Measurements from ENCODE around the gene GMDS. TPM values are rescaled to one million over a fixed set of nuclear protein-coding genes. Genes with fewer than 3 reads are reported as not detected.
A peak's percentile ranks its signal among the peaks of the same experiment; 100 is the strongest.

The GMDS gene
- total and polyA plus RNA-seq, 2 of the 4 experiments (the other 2 are of a cell fraction): 7.3 to 21.9 TPM

DNA sequence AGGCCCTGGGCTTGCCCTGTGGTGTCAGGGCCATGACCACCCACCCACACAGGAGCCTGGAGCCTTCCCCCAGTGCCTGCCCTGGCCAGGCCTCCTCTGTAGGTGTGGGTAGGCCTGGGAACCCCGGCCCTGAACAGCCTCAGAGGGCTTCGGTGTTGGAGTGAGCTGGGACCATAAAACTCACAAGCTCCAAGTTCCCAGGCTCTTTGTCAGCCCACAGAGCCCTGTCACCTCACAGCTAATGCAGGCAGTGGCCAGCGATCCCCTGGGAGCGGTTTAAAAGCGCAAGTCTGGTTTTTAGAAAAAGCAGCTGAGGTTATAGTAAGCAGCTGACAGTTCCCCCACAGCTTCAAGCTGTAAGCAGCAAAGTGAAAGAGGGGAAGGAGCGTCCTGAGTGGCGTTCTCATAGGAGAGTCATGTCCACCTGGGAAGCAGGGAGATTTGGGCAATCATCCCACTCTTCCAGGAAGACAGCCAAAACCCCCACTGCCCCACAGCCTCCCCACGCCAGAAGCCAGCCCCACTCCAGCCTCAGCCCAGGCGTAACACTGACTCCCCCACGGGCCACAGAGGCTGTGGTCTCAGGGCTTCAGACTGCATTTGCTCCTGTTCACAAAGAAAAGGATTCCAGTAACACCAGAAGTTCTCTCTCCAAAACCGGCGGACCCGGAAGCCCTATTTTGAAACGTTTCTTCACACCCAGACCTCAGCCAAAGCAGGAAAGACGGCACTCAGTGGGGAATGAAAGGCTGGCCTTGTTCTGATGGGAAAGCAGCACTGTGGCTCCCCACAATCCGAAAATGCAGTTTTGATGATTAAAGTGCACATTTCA is 670.0 kb downstream of the GMDS start:
- H2AK9ac ChIP-seq (replicated peaks; ENCODE audit: low read depth, low read length, poor library complexity): no peak overlapping the region
- H4K20me1 ChIP-seq (ENCODE audit: insufficient read depth, low read length): no peaks in the 10 kb centered on the region
- ChIA-PET POLR2A (ENCODE audit: unreplicated experiment) (no interaction called here), CTCF (no interaction called here)
- H4K5ac ChIP-seq (ENCODE audit: low read depth, low read length): no peak overlapping the region; the same call in 1 of the 2 replicates
- peak overlapping the region; percentile 82 for H2AFZ ChIP-seq (replicated peaks; ENCODE audit: low read length, poor library complexity)
- no peak overlapping the region for H3K14ac ChIP-seq (replicated peaks; ENCODE audit: low read depth, low read length)
- H3K27me3 ChIP-seq (ENCODE audit: control insufficient read depth, insufficient read depth, low read length): no peaks in the 10 kb centered on the region; the same call in 1 of the 2 replicates
- no peak overlapping the region for H2BK5ac ChIP-seq (ENCODE audit: low read depth, low read length, poor library complexity, severe bottlenecking)
- H3K36me3 ChIP-seq (ENCODE audit: control insufficient read depth, insufficient read depth, low read length): no peaks in the 10 kb centered on the region
- WGBS, 2 experiments (ENCODE audit: extremely low coverage in 2 of 2, insufficient read length in 1 of 2): 33% methylated on average over 1 of the region's 16 CpGs; no CpG with 5 or more reads in 1 of the 2 experiments
- no peaks in the 10 kb centered on the region for H3K79me1 ChIP-seq (ENCODE audit: low read depth in 1 of 2, low read length in 2 of 2)
- intact Hi-C loops (cut with micrococcal nuclease) (no loop called here), dilution Hi-C loops (cut with HindIII; ENCODE audit: low sequenced_read_pairs, unreplicated experiment) (no loop called here), in situ Hi-C loops (cut with MboI; ENCODE audit: low sequenced_read_pairs) (no loop called here)
- no peak for TF ChIP-seq SMC3 (IDR thresholded peaks at IDR 0.05; ENCODE audit: low read depth, low read length)
- TF ChIP-seq MAZ (IDR thresholded peaks at IDR 0.05; ENCODE audit: borderline replicate concordance, low read depth, low read length): no peak
- no peak for TF ChIP-seq CEBPB (IDR thresholded peaks at IDR 0.05; ENCODE audit: low read depth, low read length)
- TF ChIP-seq BHLHE40 (IDR thresholded peaks at IDR 0.05; ENCODE audit: low read depth, low read length): no peak
- TF ChIP-seq MXI1 (IDR thresholded peaks at IDR 0.05; ENCODE audit: borderline replicate concordance, low read depth, low read length): no peak
- no peak for TF ChIP-seq CHD1 (IDR thresholded peaks at IDR 0.05; ENCODE audit: low read depth, low read length)
- TF ChIP-seq, protein P1, sequence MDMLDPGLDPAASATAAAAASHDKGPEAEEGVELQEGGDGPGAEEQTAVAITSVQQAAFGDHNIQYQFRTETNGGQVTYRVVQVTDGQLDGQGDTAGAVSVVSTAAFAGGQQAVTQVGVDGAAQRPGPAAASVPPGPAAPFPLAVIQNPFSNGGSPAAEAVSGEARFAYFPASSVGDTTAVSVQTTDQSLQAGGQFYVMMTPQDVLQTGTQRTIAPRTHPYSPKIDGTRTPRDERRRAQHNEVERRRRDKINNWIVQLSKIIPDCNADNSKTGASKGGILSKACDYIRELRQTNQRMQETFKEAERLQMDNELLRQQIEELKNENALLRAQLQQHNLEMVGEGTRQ (IDR thresholded peaks at IDR 0.05; ENCODE audit: low read depth, low read length): no peak
- TF ChIP-seq, protein P2, sequence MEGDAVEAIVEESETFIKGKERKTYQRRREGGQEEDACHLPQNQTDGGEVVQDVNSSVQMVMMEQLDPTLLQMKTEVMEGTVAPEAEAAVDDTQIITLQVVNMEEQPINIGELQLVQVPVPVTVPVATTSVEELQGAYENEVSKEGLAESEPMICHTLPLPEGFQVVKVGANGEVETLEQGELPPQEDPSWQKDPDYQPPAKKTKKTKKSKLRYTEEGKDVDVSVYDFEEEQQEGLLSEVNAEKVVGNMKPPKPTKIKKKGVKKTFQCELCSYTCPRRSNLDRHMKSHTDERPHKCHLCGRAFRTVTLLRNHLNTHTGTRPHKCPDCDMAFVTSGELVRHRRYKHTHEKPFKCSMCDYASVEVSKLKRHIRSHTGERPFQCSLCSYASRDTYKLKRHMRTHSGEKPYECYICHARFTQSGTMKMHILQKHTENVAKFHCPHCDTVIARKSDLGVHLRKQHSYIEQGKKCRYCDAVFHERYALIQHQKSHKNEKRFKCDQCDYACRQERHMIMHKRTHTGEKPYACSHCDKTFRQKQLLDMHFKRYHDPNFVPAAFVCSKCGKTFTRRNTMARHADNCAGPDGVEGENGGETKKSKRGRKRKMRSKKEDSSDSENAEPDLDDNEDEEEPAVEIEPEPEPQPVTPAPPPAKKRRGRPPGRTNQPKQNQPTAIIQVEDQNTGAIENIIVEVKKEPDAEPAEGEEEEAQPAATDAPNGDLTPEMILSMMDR (conservative IDR thresholded peaks at IDR 0.05; ENCODE audit: low read depth, low read length): no peak
- H3K9me3 ChIP-seq (ENCODE audit: control insufficient read depth, insufficient read depth, low read length): peaks cover 3% of the 10 kb centered on the region
- H3K9me1 ChIP-seq (ENCODE audit: insufficient read depth, low read length): no peaks in the 10 kb centered on the region; the same call in 1 of the 2 replicates
- H3K4me2 ChIP-seq (ENCODE audit: low read depth, low read length): peak overlapping the region; percentile 66
- BruUV-seq (replicated peaks): no TSS peak
- H3K4me3 ChIP-seq (ENCODE audit: insufficient read depth, low read depth, low read length): no peak overlapping the region
- H2BK20ac ChIP-seq (ENCODE audit: low read depth, low read length): no peak overlapping the region
- H3K18ac ChIP-seq (ENCODE audit: low read depth, low read length): no peak overlapping the region; the same call in 1 of the 2 replicates
- no peak overlapping the region; the same call in 1 of the 2 replicates for H3K4ac ChIP-seq (ENCODE audit: low read depth, low read length)
- no peak overlapping the region for H2AK5ac ChIP-seq (ENCODE audit: low read depth, low read length)
- H3K4me1 ChIP-seq (ENCODE audit: control insufficient read depth, insufficient read depth, low read length): peaks cover 2% of the 10 kb centered on the region; the same call in 1 of the 2 replicates
- peak; percentile 79 for ATAC-seq (ENCODE audit: low read depth)
- H3K23ac ChIP-seq (ENCODE audit: low read depth, low read length): no peak overlapping the region
- H3K9ac ChIP-seq (ENCODE audit: low read depth, low read length): no peak overlapping the region; the same call in 1 of the 2 replicates
- no peak overlapping the region for H4K91ac ChIP-seq (ENCODE audit: insufficient read depth, low read depth, low read length)
- no peak overlapping the region for H3K27ac ChIP-seq (ENCODE audit: insufficient read depth, low read length)
- DNase-seq: peak; percentile 49
- H4K8ac ChIP-seq (ENCODE audit: low read depth in 2 of 2, low read length in 2 of 2): peak overlapping the region; percentile 25 to 35; a peak in 2 of 4 replicates
- no peak overlapping the region for H3K56ac ChIP-seq (ENCODE audit: extremely low read depth, insufficient read depth, low read length)
- no peak overlapping the region for H2BK15ac ChIP-seq (ENCODE audit: low read depth, low read length)
- no peak overlapping the region for H2BK120ac ChIP-seq (ENCODE audit: low read depth, low read length)
